Tibial nerve (tissue), 4 donors: ENCODE data around the gene NEU3. TPM values are rescaled to one million over a fixed set of nuclear protein-coding genes. Genes with fewer than 3 reads are reported as not detected.

Experiments
- DNase-seq, 2 donors: peaks; one replicate each; pipeline ENCODE4 v3.0.0-alpha.2; 2019; ENCODE audit warnings: low spot score in 2 of 2
- H3K27ac ChIP-seq, 4 donors: fragments of 200-600 bp; sonication (generic) in 3 of 4; one replicate each; pipeline ENCODE4 v1.5.1; 2017 to 2019; ENCODE audit warnings: mild to moderate bottlenecking in 1 of 4
- H3K27me3 ChIP-seq, 2 donors: fragments of 200-600 bp; sonication (generic) in 1 of 2; one replicate each; pipeline versions ENCODE4 v1.5.1 to v1.6.0; 2017 to 2019
- H3K36me3 ChIP-seq, 3 donors: fragments of 200-600 bp; sonication (generic); one replicate each; pipeline ENCODE4 v1.5.1; 2018 to 2019
- H3K4me1 ChIP-seq, 4 donors: fragments of 200-600 bp; sonication (generic) in 3 of 4; one replicate each; pipeline ENCODE4 v1.5.1; 2017 to 2019
- H3K4me3 ChIP-seq, 4 donors: fragments of 200-600 bp; sonication (generic) in 3 of 4; one replicate each; pipeline ENCODE4 v1.5.1; 2017 to 2019; ENCODE audit warnings: mild to moderate bottlenecking in 1 of 4, moderate library complexity in 1 of 4
- H3K9me3 ChIP-seq, 4 donors: fragments of 200-600 bp; sonication (generic) in 3 of 4; one replicate each; pipeline ENCODE4 v1.5.1; 2017 to 2019
- EP300 ChIP-seq, 2 donors: sonication (generic); formaldehyde crosslinking; IDR thresholded peaks; one replicate each; pipeline ENCODE4 v1.6.1; 2017; ENCODE audit warnings: antibody characterized with exemption in 2 of 2, mild to moderate bottlenecking in 1 of 2
- POLR2A ChIP-seq, 2 donors: fragments of 450-650 bp; IDR thresholded peaks; one replicate each; pipeline ENCODE4 v1.6.1; 2017; ENCODE audit warnings: antibody characterized with exemption in 2 of 2, mild to moderate bottlenecking in 2 of 2, moderate library complexity in 2 of 2
- WGBS, 2 donors: methylation state at CpG; one replicate each; pipeline ENCODE4 v1.1.5; 2018; 5-methylcytosine and 5-hydroxymethylcytosine counted together
- total RNA-seq, 4 donors: library from RNA; depleted of rRNA; stranded (reverse); fragments of >200 nt; gene quantifications; one replicate each; pipeline ENCODE4 v1.1.0, GENCODE V29; 2016
- TF ChIP-seq, protein P1 (sequence below), 5 experiments: fragments of 200-600 bp in 3 of 5; fragments of 450-650 bp in 2 of 5; sonication (generic) in 3 of 5; IDR thresholded peaks; one replicate each; pipeline ENCODE4 v1.5.1; 2016 to 2019; ENCODE audit warnings: antibody characterized with exemption in 5 of 5, mild to moderate bottlenecking in 3 of 5, moderate library complexity in 2 of 5

NEU3 gene
- total RNA-seq, 4 donors from 2014 or later = 5.0 to 20.2 (median 12.7) TPM

DNA sequence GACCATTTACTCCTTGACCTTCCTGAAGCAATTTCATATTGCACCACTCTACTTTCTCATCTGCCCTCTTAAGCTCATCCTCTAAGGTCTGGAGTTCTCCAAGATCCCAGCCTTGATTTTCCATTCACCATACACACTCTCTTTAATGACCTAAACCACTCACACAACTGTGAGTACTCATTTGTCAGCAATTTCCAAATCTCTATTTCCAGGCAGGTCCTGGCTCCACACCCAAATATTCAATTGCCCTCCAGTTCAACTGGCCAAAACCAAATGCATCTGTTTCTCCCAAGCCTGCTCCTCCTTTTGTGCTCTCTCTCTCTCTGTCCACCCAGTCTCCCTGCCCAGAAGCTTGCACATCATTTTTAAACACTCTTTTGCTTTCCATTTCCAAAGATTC, 39.6 kb downstream of the NEU3 start:
- TF ChIP-seq, protein P1, sequence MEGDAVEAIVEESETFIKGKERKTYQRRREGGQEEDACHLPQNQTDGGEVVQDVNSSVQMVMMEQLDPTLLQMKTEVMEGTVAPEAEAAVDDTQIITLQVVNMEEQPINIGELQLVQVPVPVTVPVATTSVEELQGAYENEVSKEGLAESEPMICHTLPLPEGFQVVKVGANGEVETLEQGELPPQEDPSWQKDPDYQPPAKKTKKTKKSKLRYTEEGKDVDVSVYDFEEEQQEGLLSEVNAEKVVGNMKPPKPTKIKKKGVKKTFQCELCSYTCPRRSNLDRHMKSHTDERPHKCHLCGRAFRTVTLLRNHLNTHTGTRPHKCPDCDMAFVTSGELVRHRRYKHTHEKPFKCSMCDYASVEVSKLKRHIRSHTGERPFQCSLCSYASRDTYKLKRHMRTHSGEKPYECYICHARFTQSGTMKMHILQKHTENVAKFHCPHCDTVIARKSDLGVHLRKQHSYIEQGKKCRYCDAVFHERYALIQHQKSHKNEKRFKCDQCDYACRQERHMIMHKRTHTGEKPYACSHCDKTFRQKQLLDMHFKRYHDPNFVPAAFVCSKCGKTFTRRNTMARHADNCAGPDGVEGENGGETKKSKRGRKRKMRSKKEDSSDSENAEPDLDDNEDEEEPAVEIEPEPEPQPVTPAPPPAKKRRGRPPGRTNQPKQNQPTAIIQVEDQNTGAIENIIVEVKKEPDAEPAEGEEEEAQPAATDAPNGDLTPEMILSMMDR (IDR thresholded peaks at IDR 0.05) = no peak
- TF ChIP-seq POLR2A (IDR thresholded peaks at IDR 0.05) (no peak), EP300 (IDR thresholded peaks at IDR 0.05) (no peak)
- H3K36me3 ChIP-seq = no peaks in the 10 kb centered on the region
- peaks cover 0 to 15% (median 4%) of the 10 kb centered on the region in 4 donors for H3K4me1 ChIP-seq
- H3K4me3 ChIP-seq = no peak overlapping the region
- no peak for DNase-seq
- no peaks in the 10 kb centered on the region for H3K9me3 ChIP-seq
- H3K27ac ChIP-seq = no peak overlapping the region
- no peaks in the 10 kb centered on the region for H3K27me3 ChIP-seq

DNA sequence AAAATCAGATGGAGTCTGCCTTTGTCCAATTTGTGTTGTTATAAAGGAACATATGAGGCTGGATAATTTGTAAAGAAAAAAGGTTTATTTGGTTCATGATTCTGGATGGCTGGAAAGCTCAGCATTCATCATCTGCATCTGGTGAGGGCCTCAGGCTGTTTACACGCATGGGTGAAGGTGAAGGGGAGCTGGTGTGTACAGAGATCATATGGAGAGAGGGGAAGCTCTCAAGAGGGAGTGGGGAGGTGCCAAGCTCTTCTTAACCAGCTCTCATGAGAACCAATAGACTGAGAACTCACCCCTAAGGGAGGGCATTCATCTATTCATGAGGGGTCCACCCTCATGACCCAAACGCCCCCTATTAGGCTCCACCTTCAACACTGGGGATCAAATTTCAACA, 40.0 kb downstream of the NEU3 start:
- no peak for DNase-seq
- Histone ChIP-seq H3K4me1 (peaks cover 0 to 11% (median 4%) of the 10 kb centered on the region in 4 donors), H3K27me3 (no peaks in the 10 kb centered on the region), H3K36me3 (no peaks in the 10 kb centered on the region), H3K9me3 (no peaks in the 10 kb centered on the region), H3K4me3 (no peak overlapping the region), H3K27ac (no peak overlapping the region)
- WGBS, 2 donors = 41 to 49% methylated on average over 2 of the region's 2 CpGs
- TF ChIP-seq, protein P1 (IDR thresholded peaks at IDR 0.05) = no peak
- no peak for TF ChIP-seq EP300 (IDR thresholded peaks at IDR 0.05)
- no peak for TF ChIP-seq POLR2A (IDR thresholded peaks at IDR 0.05)

DNA sequence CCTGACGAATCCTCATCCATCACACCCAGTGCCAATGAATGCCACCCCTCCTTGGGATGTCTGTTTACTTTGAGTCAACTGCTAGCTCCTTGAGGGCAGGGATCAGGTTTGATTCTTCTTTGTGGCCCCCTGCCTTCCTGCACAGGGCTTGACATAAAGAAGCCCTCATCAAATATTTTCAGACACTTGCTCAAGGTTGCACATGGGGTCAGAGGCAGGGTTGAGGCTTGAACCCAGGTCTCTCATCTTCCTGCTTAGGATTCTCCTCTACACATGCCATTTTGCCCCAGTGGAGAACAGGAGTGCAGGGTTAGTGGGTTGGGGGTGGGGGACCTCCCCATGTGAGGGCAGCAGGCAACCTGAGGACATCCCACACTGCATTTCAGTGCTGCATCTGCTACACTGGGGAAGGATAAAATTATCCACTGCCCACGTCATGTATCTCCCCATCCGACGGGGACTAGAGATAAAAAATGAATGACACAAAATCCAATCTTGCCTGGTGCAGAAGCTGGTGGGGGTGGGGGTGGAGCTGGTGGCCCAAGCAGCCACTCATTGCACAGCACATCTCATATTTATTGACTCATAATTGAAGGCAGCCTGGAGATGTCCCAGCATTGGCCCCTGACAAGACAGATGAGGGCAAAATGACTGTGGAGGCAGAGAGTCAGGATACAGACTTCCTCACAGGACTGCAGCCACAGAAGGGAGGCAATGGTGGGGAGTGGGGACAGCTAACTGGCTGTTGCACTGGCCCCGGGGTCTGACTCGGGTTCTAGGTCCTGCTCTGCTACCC, 41.3 kb downstream of the NEU3 start:
- WGBS, 2 donors = 81 to 82% methylated on average over 6 of the region's 6 CpGs
- TF ChIP-seq, protein P1 (IDR thresholded peaks at IDR 0.05) = no peak
- TF ChIP-seq POLR2A (IDR thresholded peaks at IDR 0.05) (no peak), EP300 (IDR thresholded peaks at IDR 0.05) (no peak)
- DNase-seq = no peak
- Histone ChIP-seq H3K27ac (no peak overlapping the region), H3K27me3 (no peaks in the 10 kb centered on the region), H3K4me1 (no peaks in the 10 kb centered on the region), H3K9me3 (no peaks in the 10 kb centered on the region), H3K36me3 (no peaks in the 10 kb centered on the region), H3K4me3 (no peak overlapping the region)

DNA sequence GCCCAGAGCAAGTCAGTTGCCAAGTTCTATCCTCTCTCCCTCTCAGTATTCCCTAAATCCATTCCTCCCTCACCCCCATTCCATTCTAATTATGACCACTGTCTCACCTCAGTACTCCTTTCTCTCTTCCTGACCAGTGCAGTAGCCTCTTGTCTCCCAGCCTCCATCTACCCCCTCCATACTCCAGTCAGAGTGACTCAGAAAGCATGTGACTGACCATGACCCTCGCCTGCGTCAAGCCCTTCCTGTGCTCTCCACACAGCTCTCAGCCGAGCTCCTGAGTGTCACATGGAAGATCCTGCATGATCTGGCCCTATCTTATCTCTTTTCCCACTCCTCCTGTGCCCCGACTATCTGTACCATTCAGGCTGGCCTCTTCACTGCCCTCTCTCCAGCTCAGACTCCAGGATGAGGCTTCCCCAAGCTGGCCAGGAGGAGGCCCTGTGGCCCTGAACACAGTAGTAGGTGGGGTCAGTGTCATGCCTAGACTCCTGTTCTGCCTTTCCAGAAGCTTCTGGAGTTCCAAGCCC, 42.6 kb downstream of the NEU3 start:
- H3K36me3 ChIP-seq = no peaks in the 10 kb centered on the region
- no peaks in the 10 kb centered on the region for H3K9me3 ChIP-seq
- TF ChIP-seq POLR2A (IDR thresholded peaks at IDR 0.05) (no peak), EP300 (IDR thresholded peaks at IDR 0.05) (no peak)
- TF ChIP-seq, protein P1 (IDR thresholded peaks at IDR 0.05) = no peak
- WGBS, 2 donors = 48 to 56% methylated on average over 4 of the region's 4 CpGs
- H3K4me1 ChIP-seq = no peaks in the 10 kb centered on the region
- no peaks in the 10 kb centered on the region for H3K27me3 ChIP-seq
- no peak overlapping the region for H3K27ac ChIP-seq
- no peak for DNase-seq
- no peak overlapping the region for H3K4me3 ChIP-seq

DNA sequence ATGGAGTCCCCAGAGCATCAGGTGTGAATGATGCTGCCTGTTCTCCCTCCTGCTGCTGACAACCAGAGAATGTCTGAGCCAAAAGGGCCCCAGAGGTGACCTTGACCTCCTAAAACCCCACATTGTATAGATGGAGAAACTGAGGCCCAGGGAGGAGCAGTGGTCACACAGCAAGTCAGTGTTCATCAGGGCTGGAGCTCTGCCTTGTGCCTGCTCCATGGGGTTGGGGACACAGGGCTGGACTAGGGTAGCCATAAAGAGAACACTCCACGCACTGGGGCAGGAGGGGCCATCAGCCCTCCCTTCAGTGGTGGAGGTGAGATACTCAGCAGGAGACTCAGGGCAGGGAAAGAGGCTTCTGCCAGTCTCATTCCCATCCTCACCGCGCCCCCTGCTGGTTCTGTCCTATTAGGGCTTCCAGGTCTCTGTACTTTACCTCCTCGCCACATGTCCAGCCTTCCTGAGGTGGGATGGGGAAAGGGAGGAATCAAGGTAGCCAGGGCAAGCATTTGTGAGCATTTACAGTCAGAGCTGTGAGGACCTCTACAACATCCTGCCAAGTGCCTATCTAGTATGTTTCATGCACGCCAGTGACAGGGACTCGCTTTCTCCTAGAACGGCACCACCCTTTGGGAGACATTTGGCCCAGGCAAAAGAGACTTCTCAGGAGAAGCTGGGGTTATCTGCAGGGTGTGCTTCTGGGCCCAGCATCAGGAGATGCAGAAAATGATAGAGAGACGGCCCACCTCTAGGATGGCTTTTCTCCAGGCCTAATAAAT, 43.2 kb downstream of the NEU3 start:
- DNase-seq = peak; percentile 34 to 55
- no peaks in the 10 kb centered on the region for H3K4me1 ChIP-seq

More for the DNA sequence above, 43.2 kb downstream of the NEU3 start:
- Histone ChIP-seq H3K27ac (no peak overlapping the region), H3K9me3 (no peaks in the 10 kb centered on the region), H3K27me3 (no peaks in the 10 kb centered on the region), H3K36me3 (no peaks in the 10 kb centered on the region), H3K4me3 (no peak overlapping the region)
- 58 to 71% methylated on average over 8 of the region's 8 CpGs for WGBS, 2 donors
- TF ChIP-seq, protein P1 (IDR thresholded peaks at IDR 0.05) = peak; percentile 41 to 62 (median 56)
- no peak for TF ChIP-seq EP300 (IDR thresholded peaks at IDR 0.05)
